GM21367 (cell line): ENCODE data around the gene INPPL1.

Source experiments
- ATAC-seq: cut with Tn5 transposase; IDR thresholded peaks from one replicate; pipeline ENCODE4 v1.9.1; 2021; ENCODE audit not compliant: unreplicated experiment

INPPL1 gene

GRCh38 chr11:72232260-72233055, 7.9 kb downstream of the INPPL1 start:
- ATAC-seq, result no peak

- ATAC-seq, result no peak
Observed at GRCh38 chr11:72233056-72233772, 8.6 kb downstream of the INPPL1 start.

GRCh38 chr11:72233773-72234513, 9.4 kb downstream of the INPPL1 start:
- no peak for ATAC-seq

- no peak for ATAC-seq
Observed at GRCh38 chr11:72234514-72234830, 9.9 kb downstream of the INPPL1 start.

- no peak for ATAC-seq
Observed at GRCh38 chr11:72234920-72235319, 10.4 kb downstream of the INPPL1 start.

DNA sequence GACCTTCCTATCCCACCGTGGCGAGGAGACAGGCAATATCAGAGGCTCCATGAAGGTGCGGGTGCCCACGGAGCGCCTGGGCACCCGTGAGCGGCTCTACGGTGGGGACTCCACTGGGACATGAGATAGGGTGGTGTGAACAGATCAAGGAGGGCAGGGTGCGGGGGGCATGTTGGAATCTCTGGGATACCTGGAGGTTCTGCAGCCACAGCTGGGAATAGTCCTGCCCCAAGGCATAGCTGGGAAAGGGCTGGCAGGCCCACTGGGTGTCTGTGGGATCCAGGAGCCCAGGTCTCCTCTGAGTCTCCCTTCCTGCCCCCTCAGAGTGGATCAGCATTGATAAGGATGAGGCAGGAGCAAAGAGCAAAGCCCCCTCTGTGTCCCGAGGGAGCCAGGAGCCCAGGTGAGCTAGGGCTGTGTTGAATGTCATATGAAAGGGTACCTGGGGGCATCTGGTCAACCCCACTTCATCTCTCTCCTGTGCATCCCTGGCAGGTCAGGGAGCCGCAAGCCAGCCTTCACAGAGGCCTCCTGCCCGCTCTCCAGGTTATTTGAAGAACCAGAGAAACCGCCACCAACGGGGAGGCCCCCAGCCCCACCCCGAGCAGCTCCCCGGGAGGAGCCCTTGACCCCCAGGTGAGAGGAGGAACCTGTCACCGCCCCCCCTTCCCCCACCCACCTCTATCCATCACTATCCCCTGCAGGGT, 10.9 kb downstream of the INPPL1 start:
- ATAC-seq, result no peak

- no peak for ATAC-seq
Observed at GRCh38 chr11:72236083-72236697, 11.6 kb downstream of the INPPL1 start.

DNA sequence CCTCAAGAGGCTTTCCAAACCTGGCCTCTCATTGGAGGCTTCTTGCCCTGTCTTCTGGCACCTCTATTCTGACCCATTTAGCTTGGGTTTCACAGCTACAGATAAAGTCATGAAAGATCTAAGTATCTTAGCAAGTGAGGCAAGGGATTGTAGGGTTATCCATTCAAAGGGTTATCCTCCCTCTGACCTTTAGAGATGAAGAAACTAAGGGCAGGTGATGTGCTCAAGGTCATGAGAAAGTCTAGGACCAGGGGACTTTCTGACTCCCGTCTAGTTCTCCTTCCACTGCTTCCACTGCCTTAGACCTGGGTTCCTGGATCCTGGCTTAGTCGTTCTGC, 12.2 kb downstream of the INPPL1 start:
- no peak for ATAC-seq

DNA sequence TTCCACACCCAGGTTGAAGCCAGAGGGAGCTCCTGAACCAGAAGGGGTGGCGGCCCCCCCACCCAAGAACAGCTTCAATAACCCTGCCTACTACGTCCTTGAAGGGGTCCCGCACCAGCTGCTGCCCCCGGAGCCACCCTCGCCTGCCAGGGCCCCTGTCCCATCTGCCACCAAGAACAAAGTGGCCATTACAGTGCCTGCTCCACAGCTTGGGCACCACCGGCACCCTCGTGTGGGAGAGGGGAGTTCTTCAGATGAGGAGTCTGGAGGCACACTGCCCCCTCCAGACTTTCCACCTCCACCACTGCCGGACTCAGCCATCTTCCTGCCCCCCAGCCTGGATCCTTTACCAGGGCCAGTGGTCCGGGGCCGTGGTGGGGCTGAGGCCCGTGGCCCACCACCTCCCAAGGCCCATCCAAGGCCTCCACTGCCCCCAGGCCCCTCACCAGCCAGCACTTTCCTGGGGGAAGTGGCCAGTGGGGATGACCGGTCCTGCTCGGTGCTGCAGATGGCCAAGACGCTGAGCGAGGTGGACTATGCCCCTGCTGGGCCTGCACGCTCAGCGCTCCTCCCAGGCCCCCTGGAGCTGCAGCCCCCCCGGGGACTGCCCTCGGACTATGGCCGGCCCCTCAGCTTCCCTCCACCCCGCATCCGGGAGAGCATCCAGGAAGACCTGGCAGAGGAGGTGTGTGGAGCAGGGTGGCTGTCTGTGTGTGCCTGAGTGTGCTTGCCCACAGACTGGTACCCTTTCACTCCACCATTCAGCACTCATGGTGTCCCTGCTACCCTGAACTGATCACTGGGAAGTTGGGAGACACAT, 12.8 kb downstream of the INPPL1 start:
- no peak for ATAC-seq

DNA sequence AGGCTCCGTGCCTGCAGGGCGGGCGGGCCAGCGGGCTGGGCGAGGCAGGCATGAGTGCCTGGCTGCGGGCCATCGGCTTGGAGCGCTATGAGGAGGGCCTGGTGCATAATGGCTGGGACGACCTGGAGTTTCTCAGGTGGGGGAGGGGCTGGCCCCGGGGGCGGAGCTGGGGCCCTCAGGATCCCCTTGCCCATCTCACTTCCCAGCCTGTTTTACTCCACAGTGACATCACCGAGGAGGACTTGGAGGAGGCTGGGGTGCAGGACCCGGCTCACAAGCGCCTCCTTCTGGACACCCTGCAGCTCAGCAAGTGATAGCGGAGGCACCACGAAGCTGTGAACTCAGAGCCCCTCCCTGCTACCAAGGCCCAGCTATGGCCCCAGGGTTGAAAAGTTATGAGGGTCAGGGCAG, 13.5 kb downstream of the INPPL1 start:
- ATAC-seq, result no peak

DNA sequence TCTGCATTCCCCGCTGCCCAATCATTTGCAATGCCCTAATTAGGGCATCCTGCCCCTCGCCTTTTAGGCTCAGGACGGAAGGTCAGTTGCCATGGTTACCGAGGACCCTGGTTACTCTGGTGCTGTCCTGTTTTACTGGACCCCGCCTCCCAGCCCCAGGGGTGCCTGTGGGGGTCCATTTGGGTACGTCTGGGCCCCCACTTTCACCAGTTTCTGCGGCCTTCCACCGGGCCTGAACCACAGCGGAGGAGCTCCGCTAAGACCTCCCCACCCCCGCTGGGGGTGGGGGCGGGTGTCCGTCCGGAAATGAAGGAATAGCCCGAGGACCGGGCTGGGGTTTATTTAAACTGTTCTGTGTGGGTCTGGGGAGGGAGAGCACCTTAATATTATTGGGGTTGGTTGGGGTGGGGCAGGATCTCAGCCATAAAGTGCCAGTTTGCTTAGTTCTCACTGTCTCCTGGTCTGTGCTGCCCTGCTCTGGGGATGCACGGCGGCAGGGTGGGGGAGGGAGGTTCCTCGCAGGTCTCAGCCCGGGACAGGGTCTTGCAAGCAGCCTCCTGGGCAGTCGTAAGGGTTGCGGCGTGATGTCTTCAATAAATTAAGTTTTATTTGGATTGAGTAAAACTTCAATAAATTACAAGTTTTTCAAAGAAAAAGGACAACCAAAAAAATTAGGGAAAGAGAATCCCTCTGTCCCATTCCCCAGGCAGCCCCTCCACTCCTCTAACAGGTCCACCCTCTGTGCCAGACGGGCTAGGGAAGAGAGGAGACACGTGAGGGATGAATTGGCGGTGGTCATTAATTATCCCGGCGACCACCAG, 14.1 kb downstream of the INPPL1 start:
- ATAC-seq, result no peak

DNA sequence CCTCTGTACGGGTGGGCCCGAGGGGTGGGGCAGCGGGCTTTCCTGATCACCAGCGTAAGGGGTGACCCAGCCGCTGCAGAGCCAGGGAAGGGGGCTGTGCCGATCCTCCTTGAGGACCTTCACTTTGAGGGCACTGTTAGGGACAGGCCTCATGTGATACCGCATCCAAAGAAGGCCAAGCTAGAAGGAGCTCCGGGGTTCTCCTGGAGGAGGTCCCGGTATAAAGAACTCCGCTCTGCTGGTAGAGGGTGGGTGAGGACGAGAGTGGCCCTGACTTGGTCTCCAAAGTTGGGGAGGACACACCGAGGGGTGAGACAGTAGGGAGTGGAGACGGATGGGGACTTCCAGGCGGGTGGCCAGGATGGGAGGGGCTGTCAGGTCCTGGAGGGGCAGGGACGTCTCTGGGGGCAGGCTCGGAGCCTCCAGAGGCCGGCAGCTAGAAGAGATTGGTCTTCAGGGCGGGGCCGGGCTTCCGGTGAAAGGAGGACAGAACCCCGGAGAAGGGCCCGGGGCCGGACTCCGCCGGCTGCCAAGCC, 14.8 kb downstream of the INPPL1 start:
- no peak for ATAC-seq

DNA sequence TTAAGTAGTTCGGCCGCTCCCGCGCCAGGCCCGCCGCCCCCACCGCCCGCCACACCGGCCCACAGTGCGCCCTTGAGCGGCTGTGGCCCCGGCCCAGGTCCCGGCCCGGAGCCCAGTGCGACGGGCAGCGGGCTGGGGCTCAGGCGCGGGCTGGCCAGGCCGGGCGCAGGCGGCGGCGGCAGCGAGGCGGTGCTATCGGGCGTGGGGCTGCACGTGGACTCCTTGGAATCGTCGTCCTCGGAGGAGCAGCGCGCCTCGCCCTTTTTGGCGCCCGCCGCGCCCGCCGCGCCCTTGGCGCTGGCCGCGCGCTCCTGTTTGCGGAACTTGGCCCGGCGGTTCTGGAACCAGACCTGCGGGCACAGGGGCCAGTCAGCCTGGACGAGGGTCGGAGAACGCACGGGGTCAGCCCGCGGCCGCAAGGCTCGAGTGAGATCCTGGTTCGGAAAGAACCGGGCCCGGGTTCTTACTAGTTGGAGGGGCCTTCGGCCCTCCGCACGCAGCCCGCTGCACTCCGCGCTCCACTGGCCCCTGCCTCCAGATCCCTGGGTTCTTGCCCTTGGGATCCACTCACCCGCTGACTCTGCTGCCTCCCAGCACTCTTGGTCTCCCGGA, 15.4 kb downstream of the INPPL1 start:
- no peak for ATAC-seq

GRCh38 chr11:72240461-72241290, 16.1 kb downstream of the INPPL1 start:
- ATAC-seq, result no peak

GRCh38 chr11:72241291-72241781, 16.8 kb downstream of the INPPL1 start:
- no peak for ATAC-seq

DNA sequence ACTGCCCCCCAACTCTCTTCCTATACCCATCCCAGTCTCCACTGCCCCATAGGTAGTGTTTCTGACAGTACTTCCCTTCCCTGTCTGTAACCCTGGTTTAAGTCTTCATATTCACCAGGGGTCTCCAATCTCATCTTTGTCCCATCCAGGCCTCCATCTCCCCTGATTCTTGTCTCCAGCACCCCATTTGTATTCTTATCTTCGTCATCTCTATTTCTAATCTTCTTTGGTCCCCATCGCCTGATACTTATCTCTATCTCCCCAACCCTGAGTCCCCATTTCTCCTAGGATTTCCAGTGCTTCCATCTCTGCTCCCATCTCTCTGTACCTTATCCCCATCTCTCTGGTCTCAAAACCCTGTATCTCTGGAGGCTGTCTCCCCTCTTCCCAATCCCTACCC, 17.6 kb downstream of the INPPL1 start:
- no peak for ATAC-seq

- ATAC-seq, result no peak
Observed at GRCh38 chr11:72243173-72244059, 18.8 kb downstream of the INPPL1 start.
